Gastroesophageal sphincter (tissue), 4 donors: Measurements from ENCODE around the gene KRTAP10-6. TPM values are rescaled to one million over a fixed set of nuclear protein-coding genes. Genes with fewer than 3 reads are reported as not detected.
"Not testable (repeated sequence)": the region's sequence is repeated elsewhere in the genome, so short reads cannot be mapped to it uniquely, and the experiment has no call there.

Experiments
- ATAC-seq: fragments of 150-250 bp; one replicate; pipeline ENCODE4 v1.9.1; 2016; ENCODE audit warnings: mild to moderate bottlenecking, moderate library complexity
- H3K27ac ChIP-seq, 4 donors: fragments of 200-600 bp; sonication (generic) in 3 of 4; 1 replicate in 3 of 4; 2 replicates in 1 of 4; pipeline ENCODE4 v1.5.1; 2016 to 2019
- H3K27me3 ChIP-seq: fragments of 200-600 bp; sonication (generic); one replicate; pipeline ENCODE4 v1.5.1; 2019
- H3K36me3 ChIP-seq, 2 donors: fragments of 200-600 bp; sonication (generic); one replicate each; pipeline ENCODE4 v1.5.1; 2019; ENCODE audit warnings: control low read depth in 1 of 2
- H3K4me1 ChIP-seq, 3 donors: fragments of 200-600 bp; sonication (generic); 1 replicate in 2 of 3; 2 replicates in 1 of 3; pipeline ENCODE4 v1.5.1; 2016 to 2019; ENCODE audit warnings: control low read depth in 2 of 3
- H3K4me3 ChIP-seq, 2 donors: fragments of 200-600 bp; sonication (generic); one replicate each; pipeline ENCODE4 v1.5.1; 2019; ENCODE audit warnings: mild to moderate bottlenecking in 1 of 2, moderate library complexity in 1 of 2
- H3K9me3 ChIP-seq, 3 donors: fragments of 200-600 bp; sonication (generic); one replicate each; pipeline ENCODE4 v1.5.1; 2017 to 2019; ENCODE audit warnings: control low read depth in 2 of 3
- CTCF ChIP-seq, 4 experiments: fragments of 200-600 bp in 2 of 4; fragments of 450-650 bp in 2 of 4; sonication (generic) in 1 of 4; IDR thresholded peaks; one replicate each; pipeline ENCODE4 v1.5.1; 2017 to 2019; ENCODE audit warnings: antibody characterized with exemption in 4 of 4, mild to moderate bottlenecking in 2 of 4, moderate library complexity in 2 of 4
- EP300 ChIP-seq: sonication (generic); formaldehyde crosslinking; IDR thresholded peaks from one replicate; pipeline ENCODE4 v1.6.1; 2017; ENCODE audit warnings: antibody characterized with exemption, mild to moderate bottlenecking
- POLR2A ChIP-seq, 2 donors: fragments of 450-650 bp; IDR thresholded peaks; one replicate each; pipeline ENCODE4 v1.6.1; 2017; ENCODE audit warnings: antibody characterized with exemption in 2 of 2, mild to moderate bottlenecking in 2 of 2, moderate library complexity in 1 of 2
- POLR2AphosphoS5 ChIP-seq: sonication (generic); formaldehyde crosslinking; IDR thresholded peaks from one replicate; pipeline ENCODE4 v1.6.1; 2017; ENCODE audit warnings: antibody characterized with exemption
- WGBS, 2 donors: methylation state at CpG; one replicate each; pipeline ENCODE4 v1.1.5; 2018; ENCODE audit warnings: low coverage in 1 of 2; 5-methylcytosine and 5-hydroxymethylcytosine counted together
- total RNA-seq, 4 donors: library from RNA; depleted of rRNA; stranded (reverse); fragments of >200 nt; gene quantifications; one replicate each; pipeline ENCODE4 v1.1.0, GENCODE V29; 2016

KRTAP10-6 gene
- total RNA-seq, 4 donors from 2014 or later: not detected

GRCh38 chr21:44594406-44594916, 2.2 kb upstream of the KRTAP10-6 start:
- H3K36me3 ChIP-seq: no peaks in the 10 kb centered on the region
- H3K4me1 ChIP-seq: no peaks in the 10 kb centered on the region
- H3K27me3 ChIP-seq: peaks cover 66% of the 10 kb centered on the region
- H3K9me3 ChIP-seq: peaks cover 0 to 12% (median 0%) of the 10 kb centered on the region in 3 donors
- H3K4me3 ChIP-seq: no peak overlapping the region
- H3K27ac ChIP-seq: no peak overlapping the region
- TF ChIP-seq EP300: no peak
- no peak for TF ChIP-seq POLR2AphosphoS5
- TF ChIP-seq CTCF (IDR thresholded peaks at IDR 0.05): no peak
- TF ChIP-seq POLR2A (IDR thresholded peaks at IDR 0.05): no peak
- no peak for ATAC-seq
- whole genome bisulfite sequencing, 2 donors: 63 to 87% methylated on average over 6 to 10 of the region's 12 CpGs

GRCh38 chr21:44593598-44594405, 1.5 kb upstream of the KRTAP10-6 start:
- 56 to 79% methylated on average over 7 to 17 of the region's 20 CpGs for WGBS, 2 donors
- H3K4me3 ChIP-seq: no peak overlapping the region
- peaks cover 64% of the 10 kb centered on the region for H3K27me3 ChIP-seq
- ATAC-seq: no peak
- no peak overlapping the region for H3K27ac ChIP-seq
- no peaks in the 10 kb centered on the region for H3K36me3 ChIP-seq
- TF ChIP-seq EP300 (no peak), POLR2AphosphoS5 (no peak), CTCF (IDR thresholded peaks at IDR 0.05) (no peak), POLR2A (IDR thresholded peaks at IDR 0.05) (no peak)
- H3K9me3 ChIP-seq: peaks cover 0 to 10% (median 0%) of the 10 kb centered on the region in 3 donors
- H3K4me1 ChIP-seq: no peaks in the 10 kb centered on the region

- H3K4me1 ChIP-seq, H3K27ac ChIP-seq, ATAC-seq, H3K9me3 ChIP-seq, H3K36me3 ChIP-seq, H3K4me3 ChIP-seq: not testable (repeated sequence)
- WGBS, 2 donors: no CpG with 5 or more reads among the region's 4 CpGs
- H3K27me3 ChIP-seq: peaks cover 56% of the 10 kb centered on the region
Measured at GRCh38 chr21:44591801-44592130, 539 bp downstream of the KRTAP10-6 start.

- not testable (repeated sequence) for H3K27ac ChIP-seq, H3K36me3 ChIP-seq, H3K4me3 ChIP-seq, ATAC-seq, H3K4me1 ChIP-seq, H3K9me3 ChIP-seq
- H3K27me3 ChIP-seq: peaks cover 61% of the 10 kb centered on the region
- WGBS, 2 donors: 53 to 60% methylated on average over 2 to 3 of the region's 19 CpGs
Measured at GRCh38 chr21:44590897-44591800, 1.2 kb downstream of the KRTAP10-6 start.

GRCh38 chr21:44590311-44590721, 2.0 kb downstream of the KRTAP10-6 start:
- H3K9me3 ChIP-seq: peaks cover 0 to 8% (median 0%) of the 10 kb centered on the region in 3 donors
- H3K27me3 ChIP-seq: peaks cover 62% of the 10 kb centered on the region
- WGBS, 2 donors: 76% methylated on average over 5 of the region's 10 CpGs; no CpG with 5 or more reads in 1 of the 2 donors
- H3K27ac ChIP-seq: no peak overlapping the region
- H3K36me3 ChIP-seq: no peaks in the 10 kb centered on the region
- no peaks in the 10 kb centered on the region for H3K4me1 ChIP-seq
- no peak for TF ChIP-seq EP300
- TF ChIP-seq POLR2AphosphoS5: no peak
- no peak for TF ChIP-seq CTCF (IDR thresholded peaks at IDR 0.05)
- no peak for TF ChIP-seq POLR2A (IDR thresholded peaks at IDR 0.05)
- no peak overlapping the region for H3K4me3 ChIP-seq
- ATAC-seq: no peak
